ENCODE results near the gene OOSP1. TPM values are rescaled to one million over a fixed set of nuclear protein-coding genes. Genes with fewer than 3 reads are reported as not detected.
"Not testable (repeated sequence)": the region's sequence is repeated elsewhere in the genome, so short reads cannot be mapped to it uniquely, and the experiment has no call there.

Gene OOSP1
- total RNA-seq, 3 donors from 2014 or later, result not detected

- Histone ChIP-seq H3K4me1 (ENCODE audit: low read depth) (no peaks in the 10 kb centered on the region), H3K9me3 (no peaks in the 10 kb centered on the region), H3K4me3 (no peak overlapping the region), H3K36me3 (ENCODE audit: low read depth) (no peaks in the 10 kb centered on the region)
- ATAC-seq (no peak), DNase-seq (no peak)
- TF ChIP-seq CTCF (IDR thresholded peaks at IDR 0.05), result no peak
- intact Hi-C loops (cut with DNase I, micrococcal nuclease), result no loop called here
Observed at GRCh38 chr11:59900366-59901126, 37.7 kb upstream of the OOSP1 start.

GRCh38 chr11:59901306-59901705, 36.9 kb upstream of the OOSP1 start:
- DNase-seq (peak in 1 of 3 donors; percentile 13), ATAC-seq (peak; percentile 89)
- intact Hi-C loops (cut with DNase I, micrococcal nuclease), result no loop called here
- Histone ChIP-seq H3K36me3 (ENCODE audit: low read depth) (no peaks in the 10 kb centered on the region), H3K4me3 (no peak overlapping the region), H3K4me1 (ENCODE audit: low read depth) (no peaks in the 10 kb centered on the region), H3K9me3 (no peaks in the 10 kb centered on the region)
- no peak for TF ChIP-seq CTCF (IDR thresholded peaks at IDR 0.05)

- H3K9me3 ChIP-seq; intact Hi-C loops (cut with DNase I, micrococcal nuclease); H3K4me1 ChIP-seq (ENCODE audit: low read depth); ATAC-seq; H3K4me3 ChIP-seq; DNase-seq; H3K36me3 ChIP-seq (ENCODE audit: low read depth): not testable (repeated sequence)
Observed at GRCh38 chr11:59903569-59903968, 34.7 kb upstream of the OOSP1 start.

GRCh38 chr11:59918480-59918879, 19.8 kb upstream of the OOSP1 start:
- Histone ChIP-seq H3K36me3 (ENCODE audit: low read depth) (no peaks in the 10 kb centered on the region), H3K9me3 (peaks cover 22% of the 10 kb centered on the region), H3K4me3 (no peak overlapping the region), H3K4me1 (ENCODE audit: low read depth) (no peaks in the 10 kb centered on the region)
- intact Hi-C loops (cut with DNase I, micrococcal nuclease), result loop anchor here in 1 of 2 donors (10.0 kb wide), 1 partner anchor 94 kb away; no protein-coding TSS in a partner anchor
- TF ChIP-seq CTCF (IDR thresholded peaks at IDR 0.05), result no peak
- ATAC-seq (no peak), DNase-seq (no peak)

GRCh38 chr11:59918987-59919589, 19.1 kb upstream of the OOSP1 start:
- DNase-seq (peak in 1 of 3 donors; percentile 75), ATAC-seq (peak; percentile 66)
- Histone ChIP-seq H3K9me3 (peaks cover 28% of the 10 kb centered on the region), H3K4me3 (no peak overlapping the region), H3K36me3 (ENCODE audit: low read depth) (no peaks in the 10 kb centered on the region), H3K4me1 (ENCODE audit: low read depth) (no peaks in the 10 kb centered on the region)
- intact Hi-C loops (cut with DNase I, micrococcal nuclease), result loop anchor here in 1 of 2 donors (10.0 kb wide), 1 partner anchor 94 kb away; no protein-coding TSS in a partner anchor
- peak; percentile 23 for TF ChIP-seq CTCF (IDR thresholded peaks at IDR 0.05)

- intact Hi-C loops (cut with DNase I, micrococcal nuclease), result loop anchor here in 1 of 2 donors (10.0 kb wide), 1 partner anchor 189 kb away; no protein-coding TSS in a partner anchor
- TF ChIP-seq CTCF (IDR thresholded peaks at IDR 0.05), result no peak
- no peaks in the 10 kb centered on the region for H3K36me3 ChIP-seq (ENCODE audit: low read depth)
- DNase-seq, result peak in 1 of 3 donors; percentile 12
- H3K4me3 ChIP-seq, result no peak overlapping the region
- no peaks in the 10 kb centered on the region for H3K4me1 ChIP-seq (ENCODE audit: low read depth)
- no peak for ATAC-seq
- H3K9me3 ChIP-seq, result peaks cover 50% of the 10 kb centered on the region
Observed at GRCh38 chr11:59923813-59924212, 14.4 kb upstream of the OOSP1 start.

Data from mucosa of descending colon (tissue), 3 donors.